ENCODE results near the gene RAD21L1.

Gene RAD21L1

DNA sequence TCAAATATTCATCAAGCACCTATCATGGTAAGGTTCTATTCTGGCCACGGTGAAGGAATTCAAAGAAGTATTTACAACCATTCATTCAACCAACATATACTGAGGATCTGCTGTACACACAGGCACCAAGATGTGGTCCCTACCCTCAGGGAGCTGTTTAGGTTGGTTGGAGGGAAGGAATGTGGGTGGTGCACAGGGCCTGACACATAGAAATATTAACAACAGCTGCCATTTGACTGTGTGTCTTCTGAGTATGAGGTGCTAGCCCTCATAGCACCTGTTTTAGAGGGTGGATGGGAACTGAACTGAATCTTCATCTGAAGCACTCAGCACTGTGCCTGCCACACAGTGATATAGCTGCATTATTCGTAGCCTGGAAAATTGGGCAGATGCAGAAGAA is 47.5 kb downstream of the RAD21L1 start:
- no peak for DNase-seq (ENCODE audit: low spot score)

DNA sequence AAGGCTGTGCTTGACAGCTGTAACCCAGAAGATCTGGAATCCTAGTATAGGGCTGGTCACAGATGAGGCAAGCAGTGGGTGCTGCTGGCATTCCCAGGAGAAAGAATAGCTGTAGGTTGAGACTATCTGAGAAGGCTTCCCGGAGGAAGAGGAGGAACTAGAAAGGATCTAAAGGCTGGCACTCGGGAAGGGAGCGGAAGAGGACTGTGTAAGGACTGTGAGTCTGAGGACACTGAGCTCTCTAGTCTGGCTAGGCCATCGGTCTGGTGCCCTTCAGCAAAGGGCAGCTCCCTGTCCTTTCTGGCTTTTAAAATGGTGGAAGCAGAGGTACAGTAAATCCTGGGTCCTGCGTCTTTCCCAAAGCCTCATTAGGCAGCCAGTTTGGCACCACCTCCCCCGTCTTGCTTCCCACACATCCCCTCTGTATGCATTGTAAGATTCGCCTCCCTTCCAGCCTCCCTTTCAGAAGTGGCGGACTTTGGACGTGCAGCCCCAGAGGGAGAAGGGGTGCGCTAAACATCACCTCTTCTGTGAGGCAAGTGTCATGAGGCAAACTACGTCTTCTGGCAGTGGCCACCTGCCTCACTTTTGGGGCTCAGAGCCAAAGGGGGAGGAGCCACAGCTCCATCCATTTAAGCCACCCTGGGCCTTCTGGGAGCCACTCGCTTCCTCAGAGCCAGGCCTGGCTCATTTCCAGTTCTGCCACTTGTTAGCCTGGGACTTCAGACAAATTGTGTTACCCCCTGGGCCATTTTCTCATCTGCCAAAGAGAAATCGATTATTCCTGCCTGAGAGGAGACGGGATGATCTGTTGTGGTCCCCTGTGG is 48.9 kb downstream of the RAD21L1 start:
- DNase-seq (ENCODE audit: low spot score) = no peak

DNA sequence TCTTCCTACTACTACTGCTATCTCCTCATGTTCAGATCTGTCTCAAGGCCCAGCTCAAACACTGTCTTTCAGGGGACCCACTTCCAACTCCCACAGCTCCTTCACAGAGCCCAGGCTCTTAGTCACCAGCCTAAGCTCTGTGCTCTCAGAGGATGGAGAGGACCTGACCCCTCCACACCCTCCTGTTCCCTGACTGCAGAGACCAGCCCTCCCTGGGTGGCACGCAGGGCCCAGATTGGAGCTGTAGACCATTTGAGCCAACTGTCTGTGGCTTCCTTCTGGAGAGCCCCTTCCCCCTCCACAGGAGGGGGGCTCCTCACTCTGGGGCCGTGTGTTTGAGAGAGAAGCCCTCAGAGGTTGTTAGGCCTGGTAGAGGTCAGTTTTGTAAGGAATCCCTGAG is 50.1 kb downstream of the RAD21L1 start:
- no peak for DNase-seq (ENCODE audit: low spot score)

DNA sequence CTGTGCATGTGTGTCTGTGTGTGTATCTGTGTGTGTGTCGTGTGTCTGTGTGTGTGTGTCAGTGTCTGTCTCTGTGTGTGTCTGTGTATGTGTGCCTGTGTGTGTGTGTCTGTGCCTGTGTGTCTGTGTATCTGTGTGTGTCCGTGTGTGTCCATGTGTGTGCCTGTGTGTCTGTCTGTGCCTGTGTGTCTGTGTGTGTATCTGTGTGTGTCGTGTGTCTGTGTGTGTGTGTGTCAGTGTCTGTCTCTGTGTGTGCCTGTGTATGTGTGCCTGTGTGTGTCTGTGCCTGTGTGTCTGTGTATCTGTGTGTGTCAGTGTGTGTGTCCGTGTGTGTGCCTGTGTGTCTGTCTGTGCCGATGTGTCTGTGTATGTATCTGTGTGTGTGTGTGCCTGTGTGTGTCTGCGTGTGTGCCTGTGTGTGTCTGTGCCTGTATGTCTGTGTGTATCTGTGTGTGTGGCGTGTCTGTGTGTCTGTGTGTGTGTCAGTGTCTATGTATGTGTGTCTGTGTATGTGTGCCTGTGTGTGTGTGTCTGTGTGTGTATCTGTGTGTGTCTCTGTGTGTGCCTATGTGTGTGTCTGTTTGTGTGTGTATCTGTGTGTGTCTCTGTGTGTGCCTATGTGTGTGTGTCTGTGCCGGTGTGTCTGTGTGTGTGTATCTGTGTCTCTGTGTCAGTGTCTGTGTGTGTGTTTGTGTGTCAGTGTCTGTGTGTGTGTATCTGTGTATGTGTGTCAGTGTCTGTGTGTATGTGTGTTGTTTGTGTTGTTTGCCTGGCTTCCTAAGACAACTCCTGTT is 51.9 kb downstream of the RAD21L1 start:
- DNase-seq (ENCODE audit: low spot score) = no peak

- no peak for DNase-seq (ENCODE audit: low spot score)
Observed at GRCh38 chr20:1278993-1279392, 53.1 kb downstream of the RAD21L1 start.

- DNase-seq (ENCODE audit: low spot score) = no peak
Observed at GRCh38 chr20:1280195-1281102, 54.6 kb downstream of the RAD21L1 start.

DNA sequence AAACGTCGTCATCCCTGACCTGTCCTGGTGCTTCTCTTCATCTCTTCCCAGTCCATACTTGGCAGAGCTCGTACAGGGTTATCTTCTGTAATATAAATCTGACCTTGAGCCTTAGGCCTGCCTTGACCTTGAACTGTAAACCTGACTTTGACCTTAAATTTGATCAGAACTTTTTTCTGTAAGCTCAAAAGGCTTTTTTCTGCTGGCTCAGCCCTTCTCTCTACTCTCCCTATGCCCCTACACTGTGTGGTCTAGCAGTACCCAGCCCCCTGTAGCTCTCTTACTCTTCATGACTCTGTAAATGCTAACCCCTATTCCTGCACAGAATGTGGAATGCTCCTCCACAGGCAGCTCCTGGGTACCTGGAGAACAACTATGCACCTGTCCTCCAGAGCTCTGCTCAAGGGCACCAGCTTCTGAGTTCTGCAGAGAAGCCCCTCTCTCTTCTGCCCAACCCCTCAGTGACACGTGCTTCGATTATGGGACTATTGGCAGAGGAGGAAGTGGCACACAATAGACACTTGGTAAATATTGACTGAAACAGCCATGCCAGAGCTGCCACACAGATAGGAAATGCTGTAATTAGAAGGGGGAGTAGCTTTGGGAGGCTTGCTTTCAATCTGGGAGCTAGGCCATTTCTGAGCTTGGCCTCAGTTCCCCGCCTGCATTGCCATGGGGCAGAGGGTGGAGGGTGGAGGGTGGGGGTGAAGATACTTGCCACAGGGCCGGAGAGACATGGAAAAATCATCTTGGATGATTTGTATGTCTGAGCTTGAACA is 55.6 kb downstream of the RAD21L1 start:
- DNase-seq (ENCODE audit: low spot score) = no peak

- DNase-seq (ENCODE audit: low spot score) = no peak
Observed at GRCh38 chr20:1282966-1283365, 57.1 kb downstream of the RAD21L1 start.

DNA sequence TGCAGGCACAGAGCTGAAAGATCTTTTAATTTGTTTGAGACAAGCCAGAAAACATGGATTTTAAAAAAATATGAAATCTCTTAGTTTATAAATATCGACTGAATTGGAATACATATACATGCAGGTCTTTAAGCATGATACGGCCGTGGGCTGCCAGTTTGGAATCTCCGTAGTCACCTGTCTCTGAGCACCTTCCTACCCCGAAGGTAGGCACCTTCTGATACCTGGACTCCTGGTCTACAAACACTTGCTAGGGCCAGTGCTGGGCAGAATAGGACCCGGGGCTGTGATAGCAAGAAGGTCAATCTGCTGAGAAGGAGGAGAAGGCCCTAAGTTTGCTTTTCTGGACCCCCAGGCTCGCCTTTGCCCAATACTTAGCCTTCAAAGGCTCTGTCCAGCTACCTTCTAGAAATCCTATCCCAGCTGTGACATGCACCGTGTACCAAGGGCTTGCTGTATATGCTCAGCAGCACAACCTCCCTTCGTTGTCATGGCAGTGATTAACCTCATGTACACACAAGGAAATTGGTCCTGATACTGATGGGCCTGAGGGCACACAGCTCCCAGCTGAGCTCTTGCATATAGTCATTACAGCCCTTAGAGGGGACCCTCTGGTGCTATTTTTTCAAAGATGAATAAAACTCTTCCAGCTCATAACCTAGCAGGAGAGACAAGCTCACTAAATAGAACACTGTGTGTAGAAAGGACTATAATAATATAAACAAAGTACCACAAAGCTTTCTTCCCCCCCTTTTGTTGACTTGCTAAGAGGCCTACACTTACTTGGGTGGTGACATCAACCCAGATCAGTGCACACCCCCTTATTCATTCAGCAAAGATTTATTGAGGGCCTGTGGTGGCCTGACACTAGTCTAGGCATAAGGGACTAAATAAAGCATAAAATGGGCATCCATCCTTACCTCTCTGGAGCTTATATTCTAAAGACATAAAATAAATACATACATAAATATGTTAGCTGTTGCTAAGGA is 58.0 kb downstream of the RAD21L1 start:
- no peak for DNase-seq (ENCODE audit: low spot score)

DNA sequence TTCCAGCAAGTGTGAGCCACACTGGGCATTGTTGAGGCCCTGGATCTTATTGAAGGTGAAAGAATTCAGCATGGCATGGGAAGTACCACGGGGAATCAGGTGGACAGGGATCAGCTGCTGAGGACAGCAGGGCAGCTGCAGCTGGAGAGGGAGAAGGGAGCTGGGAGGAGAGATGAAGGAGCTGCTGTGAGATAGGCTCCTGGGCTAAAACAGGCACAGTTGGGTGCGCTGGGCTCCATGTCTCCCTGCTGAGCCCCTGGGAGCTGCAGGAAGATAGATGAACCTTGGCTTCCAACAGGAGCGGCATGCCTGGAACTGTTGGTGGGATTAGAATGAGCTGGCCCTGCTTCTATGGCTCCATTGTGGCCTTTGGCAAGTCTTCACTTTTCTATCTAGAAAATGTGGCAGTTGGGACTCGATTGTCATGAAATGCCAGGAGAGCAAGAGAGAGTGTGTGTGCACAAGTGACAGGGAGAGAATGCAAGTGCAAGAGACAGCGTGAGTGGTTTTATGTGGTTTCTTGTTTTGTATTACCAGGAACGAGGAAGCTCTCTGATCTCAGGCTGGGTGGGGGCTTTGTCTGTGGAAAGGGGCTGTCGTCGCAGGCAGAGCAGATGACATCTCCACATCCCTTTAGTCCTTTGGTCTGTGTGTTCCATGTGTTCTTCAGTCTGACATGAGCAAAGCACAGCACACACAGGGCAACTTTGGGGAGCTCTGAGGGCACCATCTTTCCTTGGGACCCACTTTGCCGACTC is 60.6 kb downstream of the RAD21L1 start:
- no peak for DNase-seq (ENCODE audit: low spot score)

GRCh38 chr20:1287306-1287705 is 61.5 kb downstream of the RAD21L1 start:
- DNase-seq (ENCODE audit: low spot score) = no peak

DNA sequence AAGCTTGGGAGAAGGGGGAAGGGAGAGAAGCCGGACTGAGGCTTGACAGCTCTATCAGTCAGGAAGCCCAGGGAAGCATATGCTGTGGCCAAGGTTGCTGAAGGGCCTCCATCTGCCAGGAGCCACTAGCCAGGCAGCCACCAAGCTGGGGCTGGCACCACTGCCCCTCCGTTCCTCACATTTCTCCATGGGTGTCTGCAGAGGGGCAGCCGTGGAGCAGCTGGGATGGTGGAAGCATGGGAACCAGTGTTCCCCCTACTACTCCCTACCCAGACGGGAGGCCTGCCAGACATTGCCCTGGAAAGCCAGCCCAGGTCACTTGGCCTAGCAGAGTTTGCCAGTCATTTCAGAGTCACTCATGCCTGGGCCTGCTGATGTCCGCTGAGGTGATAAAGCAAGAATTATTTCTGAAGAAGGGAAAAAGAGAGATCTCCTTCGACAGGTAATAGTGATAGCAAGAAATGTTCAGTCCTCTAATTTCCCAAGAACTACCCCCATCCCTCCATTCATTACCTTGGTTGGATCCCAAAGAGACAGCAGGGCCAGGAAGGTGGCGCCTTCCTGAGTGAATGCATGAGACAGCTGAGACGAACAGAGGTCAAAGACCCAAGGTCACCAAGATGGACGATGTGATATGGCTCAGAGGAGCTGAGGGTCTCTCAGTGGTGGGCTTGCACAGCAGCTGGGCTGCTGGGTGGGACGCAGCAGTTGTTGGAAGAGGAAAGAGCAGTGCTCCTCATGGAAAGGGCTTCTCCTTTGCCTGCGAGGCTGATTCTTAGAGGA is 62.1 kb downstream of the RAD21L1 start:
- no peak for DNase-seq (ENCODE audit: low spot score)

DNA sequence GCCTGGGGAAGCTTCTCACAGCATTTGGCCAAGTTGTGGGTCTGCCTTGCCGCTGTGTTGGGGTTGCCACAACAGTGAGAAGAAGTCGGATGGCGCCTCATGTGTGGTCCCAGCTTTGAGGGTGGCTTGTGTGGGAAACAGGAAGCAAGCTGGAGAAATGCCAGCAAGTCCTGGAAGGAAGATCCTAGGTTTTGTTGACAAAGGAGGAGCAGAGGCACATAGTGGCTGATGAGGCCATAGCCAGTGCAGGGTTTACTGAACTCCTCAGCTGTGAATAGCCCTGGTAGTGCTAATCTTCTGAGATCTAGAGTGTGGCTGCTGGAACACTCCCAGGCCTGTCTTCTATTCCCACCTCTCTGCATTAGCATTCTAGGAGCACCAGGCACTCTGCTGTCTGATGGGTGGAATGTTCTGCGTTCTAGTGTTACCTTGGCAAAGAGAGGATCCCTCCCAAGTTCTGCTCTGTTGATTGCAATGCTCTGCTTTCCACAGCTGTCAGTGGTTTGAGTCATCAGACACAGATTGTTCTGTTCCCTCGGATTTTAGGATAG is 65.4 kb downstream of the RAD21L1 start:
- no peak for DNase-seq (ENCODE audit: low spot score)

DNA sequence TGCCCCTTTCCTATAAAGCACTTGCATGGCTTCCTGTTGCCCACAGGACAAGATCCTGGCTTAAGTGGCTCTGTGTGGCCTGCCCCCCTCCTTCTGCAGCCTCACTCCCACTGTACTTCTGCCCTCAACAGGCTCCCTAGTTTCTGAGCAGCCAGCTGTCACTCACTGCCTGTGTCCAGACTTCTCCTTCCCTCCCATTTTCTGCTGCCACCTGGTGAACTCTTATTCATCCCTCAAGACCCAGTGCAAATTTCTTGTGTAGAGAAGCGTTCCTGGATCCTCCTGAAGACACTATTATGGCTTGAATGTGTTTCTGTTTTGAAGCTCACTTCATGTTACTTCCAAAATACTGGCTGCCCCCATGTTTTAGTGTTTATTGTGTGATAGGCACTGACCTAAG is 66.8 kb downstream of the RAD21L1 start:
- no peak for DNase-seq (ENCODE audit: low spot score)

DNA sequence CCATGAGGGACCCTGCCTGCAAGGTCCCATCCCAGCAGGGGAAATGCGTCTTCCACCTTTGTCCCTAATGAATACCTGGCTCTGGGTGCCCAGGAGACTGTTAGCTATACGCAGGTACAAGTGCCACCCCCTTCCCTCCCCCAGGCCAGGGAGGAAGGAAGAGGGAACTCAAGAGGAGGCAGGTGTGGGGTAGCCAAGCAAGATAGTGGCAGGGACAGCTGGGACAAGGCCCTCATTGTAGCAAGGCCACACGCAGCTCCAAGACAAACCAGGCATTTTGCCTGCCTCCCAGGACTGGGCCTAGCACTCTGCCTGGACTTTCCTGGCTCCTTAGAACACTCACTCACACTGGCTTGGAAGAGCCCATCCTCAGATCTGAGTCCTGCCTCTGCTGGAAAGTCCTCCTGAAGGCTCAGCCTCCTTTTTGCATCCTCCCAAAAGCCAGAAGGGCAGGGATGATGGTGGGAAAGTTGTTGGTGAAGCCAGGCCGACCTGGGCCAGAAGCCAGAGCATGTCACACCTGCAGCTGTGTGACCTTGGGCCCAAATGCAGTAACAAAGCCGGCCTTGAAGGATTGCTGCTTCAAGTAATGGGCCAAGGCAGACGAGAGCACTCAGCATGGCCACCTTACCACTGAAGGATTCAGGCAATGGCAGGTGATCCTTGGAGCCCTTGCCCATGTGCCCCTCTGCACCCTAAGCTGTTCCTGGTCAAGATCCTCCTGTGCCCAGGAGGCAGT is 68.0 kb downstream of the RAD21L1 start:
- DNase-seq (ENCODE audit: low spot score) = no peak

DNA sequence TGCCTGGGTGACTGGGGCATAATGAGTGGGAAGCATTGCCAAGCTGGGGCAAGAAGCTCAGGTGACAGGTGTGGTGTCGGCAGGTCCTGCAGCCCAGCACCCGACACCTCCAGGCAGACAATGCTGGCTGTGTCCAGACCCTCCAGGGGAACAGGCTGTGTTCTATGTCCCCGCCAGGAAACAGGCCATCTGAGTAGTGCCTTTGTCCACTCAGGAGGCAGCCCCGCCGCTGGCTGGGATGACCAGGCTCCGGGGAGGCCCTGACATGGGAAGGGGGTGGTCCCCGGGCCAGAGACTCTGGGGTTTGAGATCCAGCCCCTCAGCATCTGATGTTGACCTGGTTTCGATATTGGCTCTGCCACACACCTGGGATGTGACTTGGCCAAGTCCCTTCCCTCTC is 68.7 kb downstream of the RAD21L1 start:
- no peak for DNase-seq (ENCODE audit: low spot score)

DNA sequence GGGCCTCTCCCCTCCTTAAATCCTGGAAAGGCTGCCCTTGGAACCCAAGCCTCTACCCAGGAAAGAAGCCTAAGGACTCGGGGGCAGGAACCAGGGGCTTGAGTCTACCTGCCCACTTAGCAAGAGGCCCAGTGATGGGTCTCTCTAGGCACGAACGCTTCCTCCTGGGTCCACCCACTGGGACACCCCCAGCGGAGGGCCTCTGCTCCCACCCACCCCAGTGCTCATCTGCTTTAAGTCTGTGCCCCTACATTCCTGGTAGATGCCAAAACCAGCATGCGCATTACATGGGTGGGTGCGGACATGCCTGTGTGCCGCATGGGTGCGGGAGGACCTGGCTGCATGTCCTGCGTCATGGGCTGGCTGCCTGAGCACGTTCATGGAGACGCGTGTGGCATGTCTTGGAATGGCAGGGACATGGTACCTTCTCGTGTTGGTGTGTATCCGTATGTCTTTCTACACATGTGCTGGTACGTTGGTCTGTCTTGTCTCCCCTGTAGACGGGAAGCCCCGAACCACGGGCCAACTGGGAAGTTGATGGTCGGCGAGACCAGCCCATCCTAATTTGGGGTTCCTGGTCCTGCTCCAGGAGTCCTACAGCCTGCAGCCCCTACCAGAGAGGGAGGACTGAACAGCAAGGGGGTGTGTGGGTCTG is 69.6 kb downstream of the RAD21L1 start:
- DNase-seq (ENCODE audit: low spot score) = no peak

All from hematopoietic multipotent progenitor cell treated with erythropoietin and hydrocortisone succinate and interleukin-3 and kit ligand, for 17 days (in vitro differentiated cells).